Small intestine (tissue), 7 donors: Measurements from ENCODE around the gene OBSCN. TPM values are rescaled to one million over a fixed set of nuclear protein-coding genes. Genes with fewer than 3 reads are reported as not detected.
"Not testable (repeated sequence)": the region's sequence is repeated elsewhere in the genome, so short reads cannot be mapped to it uniquely, and the experiment has no call there.

ENCODE experiments used
- DNase-seq, 2 donors: peaks; one replicate each; pipeline versions ENCODE4 v3.0.0 to v3.0.0-alpha.2; 2013
- FAIRE-seq: peaks from 2 replicates; lab custom pipeline; 2012; peaks lifted over from hg19 to GRCh38; lab: Jason Lieb, UNC
- H3K27ac ChIP-seq, 3 donors: one replicate each; pipeline ENCODE4 v1.5.1; 2013; ENCODE audit warnings: low read length in 2 of 3, mild to moderate bottlenecking in 2 of 3, control low read depth in 1 of 3, inconsistent platforms in 1 of 3, low read depth in 1 of 3, moderate library complexity in 1 of 3
- H3K27me3 ChIP-seq, 3 donors: one replicate each; pipeline ENCODE4 v1.6.1; 2013; ENCODE audit warnings: low read length in 3 of 3, inconsistent platforms in 1 of 3; ENCODE audit not compliant: control insufficient read depth in 3 of 3, insufficient read depth in 3 of 3
- H3K36me3 ChIP-seq, 3 donors: one replicate each; pipeline ENCODE4 v1.6.1; 2013; ENCODE audit warnings: low read length in 3 of 3, inconsistent platforms in 1 of 3, low read depth in 1 of 3, mild to moderate bottlenecking in 1 of 3, moderate library complexity in 1 of 3; ENCODE audit not compliant: control insufficient read depth in 3 of 3, insufficient read depth in 2 of 3
- H3K4me1 ChIP-seq, 3 donors: one replicate each; pipeline ENCODE4 v1.6.1; 2013; ENCODE audit warnings: low read length in 2 of 3, inconsistent platforms in 1 of 3, low read depth in 1 of 3, mild to moderate bottlenecking in 1 of 3, moderate library complexity in 1 of 3; ENCODE audit not compliant: control insufficient read depth in 3 of 3, insufficient read depth in 2 of 3
- H3K4me3 ChIP-seq, 3 donors: one replicate each; pipeline ENCODE4 v1.5.1; 2013; ENCODE audit warnings: low read length in 3 of 3, control low read depth in 1 of 3, inconsistent platforms in 1 of 3, low read depth in 1 of 3, mild to moderate bottlenecking in 1 of 3, moderate library complexity in 1 of 3
- H3K9me3 ChIP-seq, 2 donors: one replicate each; pipeline ENCODE4 v1.6.1; 2013; ENCODE audit warnings: low read depth in 1 of 2, low read length in 1 of 2; ENCODE audit not compliant: control insufficient read depth in 2 of 2, insufficient read depth in 1 of 2
- WGBS, 3 donors: extraction: QIAGEN DNeasy Blood & Tissue Kit; methylation state at CpG; one replicate each; pipeline ENCODE4 v1.1.7; 2013; 5-methylcytosine and 5-hydroxymethylcytosine counted together
- polyA plus RNA-seq, 4 donors: library from polyadenylated mRNA; stranded (reverse) in 3 of 4; unstranded in 1 of 4; fragments of 200-250 nt in 3 of 4; fragments of 120-200 nt in 1 of 4; gene quantifications; one replicate each; pipeline versions ENCODE4 v1.2.1 to v1.2.3, GENCODE V29; 2013
- donor health status: healthy with polysubstance abuse.
- donor health status: control.
- donor health status: control.
- donor health status: Bipolar disorder and iron deficiency.
- donor health status: healthy.

OBSCN gene
- polyA plus RNA-seq, 4 donors = 3.6 to 36.2 (median 5.7) TPM

- H3K4me1 ChIP-seq = peaks cover 0 to 9% (median 2%) of the 10 kb centered on the region in 3 donors
- FAIRE-seq = no peak
- no peak for DNase-seq
- H3K27me3 ChIP-seq = no peaks in the 10 kb centered on the region
- no peak overlapping the region for H3K4me3 ChIP-seq
- peaks cover 0 to 23% of the 10 kb centered on the region in 2 donors for H3K9me3 ChIP-seq
- H3K36me3 ChIP-seq = peaks cover 0 to 43% (median 0%) of the 10 kb centered on the region in 3 donors
- H3K27ac ChIP-seq = no peak overlapping the region
- WGBS, 3 donors = 24 to 79% (median 52%) methylated on average over 2 of the region's 2 CpGs
Observed at GRCh38 chr1:228225165-228225710, 17.4 kb downstream of the OBSCN start.

- WGBS, 3 donors = 38 to 60% (median 51%) methylated on average over 2 of the region's 2 CpGs
- H3K4me1 ChIP-seq = peaks cover 0 to 9% (median 2%) of the 10 kb centered on the region in 3 donors
- no peak for DNase-seq
Observed at GRCh38 chr1:228225740-228226139, 17.9 kb downstream of the OBSCN start.

GRCh38 chr1:228226141-228226874 lies 18.5 kb downstream of the OBSCN start:
- Histone ChIP-seq H3K4me1 (peaks cover 0 to 9% (median 2%) of the 10 kb centered on the region in 3 donors), H3K4me3 (no peak overlapping the region), H3K36me3 (peaks cover 0 to 36% (median 0%) of the 10 kb centered on the region in 3 donors), H3K27me3 (no peaks in the 10 kb centered on the region), H3K9me3 (peaks cover 0 to 23% of the 10 kb centered on the region in 2 donors), H3K27ac (no peak overlapping the region)
- DNase-seq (no peak), FAIRE-seq (no peak)
- WGBS, 3 donors = 92 to 94% (median 93%) methylated on average over 7 of the region's 7 CpGs

More at GRCh38 chr1:228225740-228226139, 17.9 kb downstream of the OBSCN start:
- H3K4me3 ChIP-seq = no peak overlapping the region
- no peak for FAIRE-seq
- H3K27ac ChIP-seq = no peak overlapping the region
- H3K9me3 ChIP-seq = peaks cover 0 to 23% of the 10 kb centered on the region in 2 donors
- H3K36me3 ChIP-seq = peaks cover 0 to 39% (median 0%) of the 10 kb centered on the region in 3 donors
- H3K27me3 ChIP-seq = no peaks in the 10 kb centered on the region

- H3K36me3 ChIP-seq = peaks cover 0 to 38% (median 0%) of the 10 kb centered on the region in 3 donors
- peaks cover 0 to 23% of the 10 kb centered on the region in 2 donors for H3K9me3 ChIP-seq
- no peaks in the 10 kb centered on the region for H3K27me3 ChIP-seq
- no peak overlapping the region for H3K4me3 ChIP-seq
- H3K27ac ChIP-seq = peak overlapping the region; percentile 42 to 52 (median 45)
- DNase-seq (peak; percentile 85 to 92), FAIRE-seq (no peak)
- 22 to 45% (median 28%) methylated on average over 10 of the region's 10 CpGs for WGBS, 3 donors
- peaks cover 0 to 9% (median 2%) of the 10 kb centered on the region in 3 donors for H3K4me1 ChIP-seq
Observed at GRCh38 chr1:228226956-228227791, 19.3 kb downstream of the OBSCN start.

GRCh38 chr1:228228147-228228546 lies 20.3 kb downstream of the OBSCN start:
- not testable (repeated sequence) for H3K27me3 ChIP-seq, FAIRE-seq, DNase-seq, H3K4me1 ChIP-seq, H3K4me3 ChIP-seq
- WGBS, 3 donors = 92 to 96% (median 96%) methylated on average over 5 of the region's 5 CpGs
- H3K27ac ChIP-seq = peak overlapping the region in 2 of 3 donors; percentile 39 to 45
- peaks cover 0 to 30% of the 10 kb centered on the region in 2 donors for H3K9me3 ChIP-seq
- peaks cover 0 to 36% (median 0%) of the 10 kb centered on the region in 3 donors for H3K36me3 ChIP-seq

GRCh38 chr1:228228601-228229074 lies 20.8 kb downstream of the OBSCN start:
- H3K4me1 ChIP-seq = peaks cover 0 to 9% (median 2%) of the 10 kb centered on the region in 3 donors
- H3K36me3 ChIP-seq = peaks cover 0 to 33% (median 0%) of the 10 kb centered on the region in 3 donors
- peak in 1 of 2 donors; percentile 38 for DNase-seq

GRCh38 chr1:228231189-228231588 lies 23.3 kb downstream of the OBSCN start:
- FAIRE-seq = no peak
- whole genome bisulfite sequencing, 3 donors = 89 to 93% (median 91%) methylated on average over 2 of the region's 2 CpGs

More at GRCh38 chr1:228228601-228229074, 20.8 kb downstream of the OBSCN start:
- Histone ChIP-seq H3K4me3 (no peak overlapping the region), H3K27ac (no peak overlapping the region), H3K9me3 (peaks cover 0 to 27% of the 10 kb centered on the region in 2 donors), H3K27me3 (no peaks in the 10 kb centered on the region)
- no peak for FAIRE-seq
- WGBS, 3 donors = 76% methylated on average over 5 of the region's 5 CpGs

GRCh38 chr1:228233136-228233535 lies 25.3 kb downstream of the OBSCN start:
- H3K27me3 ChIP-seq = no peaks in the 10 kb centered on the region
- DNase-seq (no peak), FAIRE-seq (no peak)
- no peak overlapping the region for H3K4me3 ChIP-seq
- peaks cover 0 to 14% (median 0%) of the 10 kb centered on the region in 3 donors for H3K36me3 ChIP-seq
- WGBS, 3 donors = 91 to 94% (median 93%) methylated on average over 1 of the region's 1 CpG
- no peaks in the 10 kb centered on the region for H3K4me1 ChIP-seq
- H3K27ac ChIP-seq = no peak overlapping the region
- H3K9me3 ChIP-seq = peaks cover 0 to 18% of the 10 kb centered on the region in 2 donors

More at GRCh38 chr1:228231189-228231588, 23.3 kb downstream of the OBSCN start:
- DNase-seq = no peak
- H3K9me3 ChIP-seq = peaks cover 0 to 7% of the 10 kb centered on the region in 2 donors
- H3K27me3 ChIP-seq = no peaks in the 10 kb centered on the region
- H3K36me3 ChIP-seq = peaks cover 0 to 13% (median 0%) of the 10 kb centered on the region in 3 donors
- H3K4me3 ChIP-seq = no peak overlapping the region
- H3K4me1 ChIP-seq = peaks cover 0 to 9% (median 2%) of the 10 kb centered on the region in 3 donors
- no peak overlapping the region for H3K27ac ChIP-seq
